Erythroblast (primary cell): Measurements from ENCODE around the gene PHKB.
"Not testable (repeated sequence)": the region's sequence is repeated elsewhere in the genome, so short reads cannot be mapped to it uniquely, and the experiment has no call there.

Experiments
- GATA1 ChIP-seq: IDR thresholded peaks from 2 replicates; pipeline ENCODE4 v1.6.1; 2011; ENCODE audit warnings: low read depth, mild to moderate bottlenecking, control low read depth, low read length, moderate library complexity
- POLR2A ChIP-seq: IDR thresholded peaks from 2 replicates; pipeline ENCODE4 v1.6.1; 2011; ENCODE audit warnings: mild to moderate bottlenecking, low read length

GRCh38 chr16:47434274-47434673, 26.9 kb upstream of the PHKB start:
- not testable (repeated sequence) for TF ChIP-seq POLR2A, GATA1
